ENCODE measurements around the gene UBAC2.

GRCh38 chr13:99226513-99226912, 25.9 kb downstream of the UBAC2 start:
- no peak for TF ChIP-seq POLR2A (IDR thresholded peaks at IDR 0.05)
- TF ChIP-seq, protein P1, sequence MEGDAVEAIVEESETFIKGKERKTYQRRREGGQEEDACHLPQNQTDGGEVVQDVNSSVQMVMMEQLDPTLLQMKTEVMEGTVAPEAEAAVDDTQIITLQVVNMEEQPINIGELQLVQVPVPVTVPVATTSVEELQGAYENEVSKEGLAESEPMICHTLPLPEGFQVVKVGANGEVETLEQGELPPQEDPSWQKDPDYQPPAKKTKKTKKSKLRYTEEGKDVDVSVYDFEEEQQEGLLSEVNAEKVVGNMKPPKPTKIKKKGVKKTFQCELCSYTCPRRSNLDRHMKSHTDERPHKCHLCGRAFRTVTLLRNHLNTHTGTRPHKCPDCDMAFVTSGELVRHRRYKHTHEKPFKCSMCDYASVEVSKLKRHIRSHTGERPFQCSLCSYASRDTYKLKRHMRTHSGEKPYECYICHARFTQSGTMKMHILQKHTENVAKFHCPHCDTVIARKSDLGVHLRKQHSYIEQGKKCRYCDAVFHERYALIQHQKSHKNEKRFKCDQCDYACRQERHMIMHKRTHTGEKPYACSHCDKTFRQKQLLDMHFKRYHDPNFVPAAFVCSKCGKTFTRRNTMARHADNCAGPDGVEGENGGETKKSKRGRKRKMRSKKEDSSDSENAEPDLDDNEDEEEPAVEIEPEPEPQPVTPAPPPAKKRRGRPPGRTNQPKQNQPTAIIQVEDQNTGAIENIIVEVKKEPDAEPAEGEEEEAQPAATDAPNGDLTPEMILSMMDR (IDR thresholded peaks at IDR 0.05) = no peak
